ENCODE measurements around the gene HOXC9. TPM values are rescaled to one million over a fixed set of nuclear protein-coding genes. Genes with fewer than 3 reads are reported as not detected.
A peak's percentile ranks its signal among the peaks of the same experiment; 100 is the strongest.

The HOXC9 gene
- total RNA-seq, 1 experiment from 2014 or later = 1.9 TPM

GRCh38 chr12:53981634-53982565, 18.1 kb upstream of the HOXC9 start:
- Histone ChIP-seq H3K36me3 (peaks cover 3% of the 10 kb centered on the region; the same call in 1 of the 2 replicates), H3K4me3 (no peak overlapping the region), H3K9me3 (no peaks in the 10 kb centered on the region), H3K27me3 (no peaks in the 10 kb centered on the region)
- DNase-seq = no peak

- Histone ChIP-seq H3K36me3 (peaks cover 7% of the 10 kb centered on the region; the same call in 1 of the 2 replicates), H3K27me3 (no peaks in the 10 kb centered on the region), H3K4me3 (no peak overlapping the region), H3K9me3 (no peaks in the 10 kb centered on the region)
- DNase-seq = no peak
Measured at GRCh38 chr12:53982648-53983567, 17.1 kb upstream of the HOXC9 start.

- H3K36me3 ChIP-seq = peaks cover 11% of the 10 kb centered on the region; the same call in 1 of the 2 replicates
- no peaks in the 10 kb centered on the region for H3K27me3 ChIP-seq
- H3K9me3 ChIP-seq = no peaks in the 10 kb centered on the region
- DNase-seq = no peak
- no peak overlapping the region for H3K4me3 ChIP-seq
Measured at GRCh38 chr12:53983568-53983949, 16.4 kb upstream of the HOXC9 start.

- Histone ChIP-seq H3K9me3 (no peaks in the 10 kb centered on the region), H3K27me3 (no peaks in the 10 kb centered on the region), H3K4me3 (no peak overlapping the region; the same call in 1 of the 2 replicates), H3K36me3 (peaks cover 13% of the 10 kb centered on the region; the same call in 1 of the 2 replicates)
- DNase-seq = no peak
Measured at GRCh38 chr12:53983950-53984572, 15.9 kb upstream of the HOXC9 start.

- peak within 1 kb of the TSS; percentile 70 for H3K4me3 ChIP-seq
- H3K9me3 ChIP-seq = no peaks in the 10 kb centered on the region
- H3K36me3 ChIP-seq = peaks cover 13% of the 10 kb centered on the region; the same call in 1 of the 2 replicates
- H3K27me3 ChIP-seq = no peaks in the 10 kb centered on the region
- peak; percentile 96 for DNase-seq
Measured at GRCh38 chr12:53984901-53985691, 14.9 kb upstream of the HOXC9 start, which contains the start of gene HOXC10. Gene HOXC10, plus strand, starts transcription at chr12:53985146. Its CDS starts 114 bp downstream, at chr12:53985260.

- H3K27me3 ChIP-seq = no peaks in the 10 kb centered on the region
- no peak for DNase-seq
- H3K36me3 ChIP-seq = peaks cover 13% of the 10 kb centered on the region; the same call in 1 of the 2 replicates
- H3K4me3 ChIP-seq = peak overlapping the region; percentile 70
- no peaks in the 10 kb centered on the region for H3K9me3 ChIP-seq
Measured at GRCh38 chr12:53985692-53985993, 14.3 kb upstream of the HOXC9 start.

- no peaks in the 10 kb centered on the region for H3K9me3 ChIP-seq
- H3K4me3 ChIP-seq = peak overlapping the region; percentile 70
- peaks cover 13% of the 10 kb centered on the region for H3K36me3 ChIP-seq
- no peaks in the 10 kb centered on the region for H3K27me3 ChIP-seq
- DNase-seq = peak; percentile 83
Measured at GRCh38 chr12:53985994-53986685, 13.8 kb upstream of the HOXC9 start.

- no peak for DNase-seq
- Histone ChIP-seq H3K4me3 (peak overlapping the region; percentile 70), H3K36me3 (peaks cover 18% of the 10 kb centered on the region), H3K27me3 (no peaks in the 10 kb centered on the region), H3K9me3 (no peaks in the 10 kb centered on the region)
Measured at GRCh38 chr12:53986686-53987483, 13.1 kb upstream of the HOXC9 start.

- H3K4me3 ChIP-seq = peak overlapping the region; percentile 70
Measured at GRCh38 chr12:53987787-53988230, 12.2 kb upstream of the HOXC9 start.

GRCh38 chr12:53988541-53989226, 11.3 kb upstream of the HOXC9 start:
- DNase-seq = no peak
- H3K36me3 ChIP-seq = peaks cover 19% of the 10 kb centered on the region
- H3K9me3 ChIP-seq = no peaks in the 10 kb centered on the region
- no peaks in the 10 kb centered on the region for H3K27me3 ChIP-seq
- H3K4me3 ChIP-seq = peak overlapping the region; percentile 70

More at GRCh38 chr12:53987787-53988230, 12.2 kb upstream of the HOXC9 start:
- no peak for DNase-seq
- Histone ChIP-seq H3K9me3 (no peaks in the 10 kb centered on the region), H3K27me3 (no peaks in the 10 kb centered on the region), H3K36me3 (peaks cover 19% of the 10 kb centered on the region)

- H3K36me3 ChIP-seq = peaks cover 19% of the 10 kb centered on the region
- peak overlapping the region; percentile 70 for H3K4me3 ChIP-seq
- DNase-seq = peak; percentile 73
- no peaks in the 10 kb centered on the region for H3K9me3 ChIP-seq
- H3K27me3 ChIP-seq = no peaks in the 10 kb centered on the region
Measured at GRCh38 chr12:53989227-53990113, 10.5 kb upstream of the HOXC9 start.

- no peak for DNase-seq
- Histone ChIP-seq H3K36me3 (peaks cover 23% of the 10 kb centered on the region), H3K27me3 (no peaks in the 10 kb centered on the region), H3K4me3 (peak overlapping the region; percentile 70), H3K9me3 (no peaks in the 10 kb centered on the region)
Measured at GRCh38 chr12:53990311-53991076, 9.5 kb upstream of the HOXC9 start.

- H3K9me3 ChIP-seq = no peaks in the 10 kb centered on the region
- H3K36me3 ChIP-seq = peaks cover 23% of the 10 kb centered on the region
- DNase-seq = peak; percentile 86
- no peaks in the 10 kb centered on the region for H3K27me3 ChIP-seq
- H3K4me3 ChIP-seq = peak overlapping the region; percentile 70
Measured at GRCh38 chr12:53991077-53991460, 8.9 kb upstream of the HOXC9 start.
